ENCODE results near the gene CCDC149.

GRCh38 chr4:24798036-24798610 is 114.7 kb downstream of the CCDC149 start:
- TF ChIP-seq, protein P1, sequence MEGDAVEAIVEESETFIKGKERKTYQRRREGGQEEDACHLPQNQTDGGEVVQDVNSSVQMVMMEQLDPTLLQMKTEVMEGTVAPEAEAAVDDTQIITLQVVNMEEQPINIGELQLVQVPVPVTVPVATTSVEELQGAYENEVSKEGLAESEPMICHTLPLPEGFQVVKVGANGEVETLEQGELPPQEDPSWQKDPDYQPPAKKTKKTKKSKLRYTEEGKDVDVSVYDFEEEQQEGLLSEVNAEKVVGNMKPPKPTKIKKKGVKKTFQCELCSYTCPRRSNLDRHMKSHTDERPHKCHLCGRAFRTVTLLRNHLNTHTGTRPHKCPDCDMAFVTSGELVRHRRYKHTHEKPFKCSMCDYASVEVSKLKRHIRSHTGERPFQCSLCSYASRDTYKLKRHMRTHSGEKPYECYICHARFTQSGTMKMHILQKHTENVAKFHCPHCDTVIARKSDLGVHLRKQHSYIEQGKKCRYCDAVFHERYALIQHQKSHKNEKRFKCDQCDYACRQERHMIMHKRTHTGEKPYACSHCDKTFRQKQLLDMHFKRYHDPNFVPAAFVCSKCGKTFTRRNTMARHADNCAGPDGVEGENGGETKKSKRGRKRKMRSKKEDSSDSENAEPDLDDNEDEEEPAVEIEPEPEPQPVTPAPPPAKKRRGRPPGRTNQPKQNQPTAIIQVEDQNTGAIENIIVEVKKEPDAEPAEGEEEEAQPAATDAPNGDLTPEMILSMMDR (IDR thresholded peaks at IDR 0.05) = no peak
- TF ChIP-seq POLR2A (IDR thresholded peaks at IDR 0.05) = no peak

All from vagina (tissue), 2 donors.